H1 (cell line): ENCODE measurements around the gene MYO15B. TPM values are rescaled to one million over a fixed set of nuclear protein-coding genes. Genes with fewer than 3 reads are reported as not detected.

Source experiments
- CTCF ChIA-PET: fragments of 300-600 bp; sonication (Branson Sonifier 250); formaldehyde crosslinking; loops from one replicate; lab custom pipeline; 2021; ENCODE audit not compliant: partially characterized antibody; lab: Charles Lee
- POLR2A ChIA-PET: fragments of 300-600 bp; sonication (Branson Sonifier 250); formaldehyde crosslinking; loops from one replicate; lab custom pipeline; 2021; ENCODE audit warnings: inconsistent platforms; ENCODE audit not compliant: partially characterized antibody; lab: Charles Lee
- DNase-seq, 2 experiments: peaks; one replicate each; pipeline versions ENCODE4 v3.0.0 to v3.0.0-alpha.2; 2010 to 2022; ENCODE audit warnings: low spot score in 2 of 2, low read depth in 1 of 2, mixed read lengths in 1 of 2
- FAIRE-seq: peaks from 2 replicates; lab custom pipeline; 2011; peaks lifted over from hg19 to GRCh38; lab: Jason Lieb, UNC
- H2AFZ ChIP-seq: 2 replicates; pipeline ENCODE4 v1.8.1; 2012; ENCODE audit warnings: low read length, inconsistent platforms
- H2AK5ac ChIP-seq: 2 replicates; pipeline ENCODE4 v1.6.1; 2013; ENCODE audit warnings: low read depth, low read length
- H2BK120ac ChIP-seq: replicated peaks from 2 replicates; pipeline ENCODE3; 2013; ENCODE audit warnings: low read depth, low read length, inconsistent platforms
- H2BK12ac ChIP-seq: 2 replicates; pipeline ENCODE4 v1.6.1; 2013; ENCODE audit warnings: low read depth, low read length
- H2BK15ac ChIP-seq: 2 replicates; pipeline ENCODE4 v1.6.1; 2013; ENCODE audit warnings: low read length
- H2BK20ac ChIP-seq: 2 replicates; pipeline ENCODE4 v1.6.1; 2013; ENCODE audit warnings: low read length
- H2BK5ac ChIP-seq: 2 replicates; pipeline ENCODE4 v1.6.1; 2013; ENCODE audit warnings: low read depth, low read length
- H3K14ac ChIP-seq: 2 replicates; pipeline ENCODE4 v1.6.1; 2013; ENCODE audit warnings: inconsistent platforms; ENCODE audit not compliant: insufficient read length
- H3K18ac ChIP-seq: 2 replicates; pipeline ENCODE4 v1.6.1; 2013; ENCODE audit warnings: low read length; ENCODE audit errors: extremely low read depth
- H3K23ac ChIP-seq: 2 replicates; pipeline ENCODE4 v1.6.1; 2013; ENCODE audit warnings: inconsistent platforms; ENCODE audit not compliant: insufficient read length
- H3K23me2 ChIP-seq: 2 replicates; pipeline ENCODE4 v1.6.1; 2013; ENCODE audit warnings: low read depth, low read length
- H3K27ac ChIP-seq: 2 replicates; pipeline ENCODE4 v1.6.1; 2011; ENCODE audit warnings: low read depth, low read length, inconsistent platforms
- H3K27me3 ChIP-seq, 4 experiments: replicated peaks in 1 of 4; 1 replicate in 1 of 4; 2 replicates in 3 of 4; pipeline versions ENCODE4 v1.6.1 to v1.8.1; 2011 to 2013; ENCODE audit warnings: low read length in 3 of 4, mild to moderate bottlenecking in 3 of 4, inconsistent platforms in 2 of 4, mixed read lengths in 2 of 4, moderate library complexity in 1 of 4; ENCODE audit not compliant: control insufficient read depth in 3 of 4, insufficient read depth in 3 of 4; ENCODE audit errors: extremely low read depth in 1 of 4
- H3K36me3 ChIP-seq, 4 experiments: 2 replicates each; pipeline versions ENCODE4 v1.6.1 to v1.8.1; 2011 to 2013; ENCODE audit warnings: mild to moderate bottlenecking in 4 of 4, low read length in 3 of 4, moderate library complexity in 2 of 4, control low read depth in 1 of 4, inconsistent platforms in 1 of 4; ENCODE audit not compliant: insufficient read depth in 4 of 4, control insufficient read depth in 2 of 4
- H3K4ac ChIP-seq: replicated peaks from 2 replicates; pipeline ENCODE3; 2013; ENCODE audit warnings: low read length, low read depth, mixed read lengths, inconsistent platforms; ENCODE audit not compliant: insufficient read length
- H3K4me1 ChIP-seq, 4 experiments: replicated peaks in 1 of 4; 1 replicate in 1 of 4; 2 replicates in 3 of 4; pipeline versions ENCODE4 v1.6.1 to v1.8.1; 2011 to 2013; ENCODE audit warnings: low read length in 3 of 4, inconsistent platforms in 2 of 4, mixed read lengths in 1 of 4; ENCODE audit not compliant: insufficient read depth in 4 of 4, control insufficient read depth in 3 of 4
- H3K4me2 ChIP-seq, 2 experiments: 2 replicates each; pipeline versions ENCODE4 v1.6.1 to v1.8.1; 2011 to 2013; ENCODE audit warnings: low read depth in 2 of 2, low read length in 2 of 2, control low read depth in 1 of 2, inconsistent platforms in 1 of 2, mild to moderate bottlenecking in 1 of 2; ENCODE audit not compliant: insufficient read depth in 1 of 2
- H3K4me3 ChIP-seq, 4 experiments: fragments of 200-600, 300-600 bp in 1 of 4; sonication (generic), shearing (Covaris generic), sonication (Bioruptor Twin) in 1 of 4; 2 replicates each; pipeline versions ENCODE4 v1.5.1 to v1.8.1; 2011 to 2016; ENCODE audit warnings: low read length in 4 of 4, low read depth in 3 of 4, control low read depth in 2 of 4, inconsistent platforms in 2 of 4, mild to moderate bottlenecking in 2 of 4, mixed read lengths in 1 of 4, moderate library complexity in 1 of 4; ENCODE audit not compliant: insufficient read depth in 2 of 4; ENCODE audit errors: extremely low read depth in 1 of 4
- H3K56ac ChIP-seq: replicated peaks from 2 replicates; pipeline ENCODE3; 2013; ENCODE audit warnings: low read depth, mild to moderate bottlenecking, mixed read lengths, low read length, inconsistent platforms; ENCODE audit not compliant: insufficient read length
- H3K79me1 ChIP-seq: 2 replicates; pipeline ENCODE4 v1.6.1; 2013; ENCODE audit warnings: low read depth, low read length, control low read depth
- H3K79me2 ChIP-seq, 2 experiments: 2 replicates each; pipeline versions ENCODE4 v1.6.1 to v1.8.1; 2012 to 2013; ENCODE audit warnings: low read length in 2 of 2, mild to moderate bottlenecking in 2 of 2, inconsistent platforms in 1 of 2; ENCODE audit not compliant: insufficient read depth in 2 of 2, control insufficient read depth in 1 of 2
- H3K9ac ChIP-seq, 4 experiments: replicated peaks in 1 of 4; 1 replicate in 1 of 4; 2 replicates in 3 of 4; pipeline versions ENCODE4 v1.6.1 to v1.8.1; 2011 to 2013; ENCODE audit warnings: low read depth in 3 of 4, low read length in 3 of 4, control low read depth in 2 of 4, mild to moderate bottlenecking in 2 of 4, moderate library complexity in 2 of 4, inconsistent platforms in 1 of 4; ENCODE audit errors: extremely low read depth in 1 of 4
- H3K9me3 ChIP-seq, 2 experiments: 2 replicates each; pipeline versions ENCODE4 v1.6.1 to v1.8.1; 2012 to 2013; ENCODE audit warnings: mild to moderate bottlenecking in 2 of 2, moderate library complexity in 2 of 2, control low read depth in 1 of 2, inconsistent platforms in 1 of 2, low read depth in 1 of 2, low read length in 1 of 2, mixed read lengths in 1 of 2; ENCODE audit not compliant: insufficient read depth in 2 of 2
- H4K20me1 ChIP-seq, 2 experiments: replicated peaks in 1 of 2; 2 replicates each; pipeline versions ENCODE3 to v1.8.1; 2011 to 2013; ENCODE audit warnings: inconsistent platforms in 2 of 2, low read length in 2 of 2, mild to moderate bottlenecking in 1 of 2; ENCODE audit not compliant: insufficient read depth in 2 of 2, control insufficient read depth in 1 of 2
- H4K5ac ChIP-seq: 2 replicates; pipeline ENCODE4 v1.6.1; 2013; ENCODE audit warnings: low read length, low read depth, mixed read lengths, inconsistent platforms; ENCODE audit not compliant: insufficient read length
- H4K8ac ChIP-seq: 2 replicates; pipeline ENCODE4 v1.8.0; 2013; ENCODE audit warnings: mild to moderate bottlenecking, moderate library complexity, low read length, inconsistent platforms; ENCODE audit not compliant: insufficient read depth; ENCODE audit errors: extremely low read depth
- H4K91ac ChIP-seq: replicated peaks from 2 replicates; pipeline ENCODE3; 2013; ENCODE audit warnings: low read length, mixed read lengths, inconsistent platforms; ENCODE audit not compliant: insufficient read length
- CBX5 ChIP-seq: fragments of 300-800, 300-1000 bp; sonication (generic); IDR thresholded peaks from 2 replicates; pipeline ENCODE4 v1.7.1; 2016; ENCODE audit warnings: antibody characterized with exemption, low read length, low read depth
- HDAC6 ChIP-seq: IDR thresholded peaks from one replicate; pipeline ENCODE4 v1.7.1; 2012; ENCODE audit warnings: low read depth, mild to moderate bottlenecking, inconsistent platforms, low read length, moderate library complexity
- JUN ChIP-seq: IDR thresholded peaks from 2 replicates; pipeline ENCODE4 v1.6.1; 2011; ENCODE audit warnings: low read depth, mild to moderate bottlenecking, improper control_type of control experiment, low read length
- KDM1A ChIP-seq: fragments of 200-600, 300-600 bp; sonication (generic); IDR thresholded peaks from 2 replicates; pipeline ENCODE4 v1.7.1; 2016; ENCODE audit warnings: mild to moderate bottlenecking, low read length, borderline replicate concordance
- NANOG ChIP-seq: IDR thresholded peaks from 2 replicates; pipeline ENCODE4 v1.6.1; 2011; ENCODE audit warnings: low read length, low read depth, mild to moderate bottlenecking, inconsistent platforms; ENCODE audit not compliant: insufficient read depth, poor library complexity, severe bottlenecking
- RAD21 ChIP-seq, 2 experiments: IDR thresholded peaks in 1 of 2; conservative IDR thresholded peaks in 1 of 2; 2 replicates each; pipeline ENCODE4 v1.6.1; 2011; ENCODE audit warnings: low read depth in 2 of 2, low read length in 2 of 2, improper control_type of control experiment in 1 of 2, inconsistent platforms in 1 of 2, mild to moderate bottlenecking in 1 of 2, moderate library complexity in 1 of 2
- SIN3A ChIP-seq, 2 experiments: IDR thresholded peaks in 1 of 2; conservative IDR thresholded peaks in 1 of 2; 2 replicates each; pipeline ENCODE4 v1.6.1; 2011 to 2012; ENCODE audit warnings: low read length in 2 of 2, improper control_type of control experiment in 1 of 2, low read depth in 1 of 2, mild to moderate bottlenecking in 1 of 2
- SP1 ChIP-seq: IDR thresholded peaks from 2 replicates; pipeline ENCODE4 v1.6.1; 2011; ENCODE audit warnings: low read depth, low read length
- TEAD4 ChIP-seq: IDR thresholded peaks from 2 replicates; pipeline ENCODE4 v1.6.1; 2012; ENCODE audit warnings: low read depth, low read length, inconsistent platforms, mixed read lengths
- WGBS, 2 experiments: shearing (Covaris generic) in 1 of 2; methylation state at CpG; one replicate each; pipeline versions ENCODE4 v1.1.6 to v1.1.7; 2013 to 2015; ENCODE audit warnings: low lambda C conversion rate in 2 of 2, mixed read lengths in 2 of 2, inconsistent platforms in 1 of 2, low coverage in 1 of 2, missing lambda C conversion rate in 1 of 2; ENCODE audit not compliant: insufficient replicate concordance in 2 of 2, insufficient coverage in 1 of 2, insufficient read length in 1 of 2; ENCODE audit errors: extremely low coverage in 1 of 2, missing lambda C conversion rate in 1 of 2; 5-methylcytosine and 5-hydroxymethylcytosine counted together
- polyA plus RNA-seq, 7 experiments: library from polyadenylated mRNA; depleted of rRNA in 3 of 7; stranded (reverse) in 5 of 7; unstranded in 2 of 7; fragments of >200 nt in 5 of 7; fragments of 200-250 nt in 2 of 7; gene quantifications; 1 replicate in 5 of 7; 2 replicates in 1 of 7; 4 replicates in 1 of 7; pipeline versions ENCODE4 v1.2.1 to v1.2.3, GENCODE V29; 2011 to 2013; ENCODE audit warnings: missing spikeins in 2 of 7, mixed read lengths in 2 of 7
- total RNA-seq: library from RNA; stranded (reverse); fragmentation: NEBNext Ultra II Directional; extraction: Animal tissue kit (Norgen Biotek cat#: 25700); gene quantifications from 2 replicates; pipeline ENCODE4 v1.2.1, GENCODE V29; 2021
- TF ChIP-seq, protein P1 (sequence below): IDR thresholded peaks from 2 replicates; pipeline ENCODE4 v1.6.1; 2011; ENCODE audit warnings: low read length, improper control_type of control experiment
- TF ChIP-seq, protein P2 (sequence below): IDR thresholded peaks from 2 replicates; pipeline ENCODE4 v1.6.1; 2012; ENCODE audit warnings: inconsistent platforms

The MYO15B gene
- total and polyA plus RNA-seq, 2 of the 8 experiments (the other 6 are each of a cell fraction or from before 2014, with no cell fraction given): 7.1 to 11.2 TPM

DNA sequence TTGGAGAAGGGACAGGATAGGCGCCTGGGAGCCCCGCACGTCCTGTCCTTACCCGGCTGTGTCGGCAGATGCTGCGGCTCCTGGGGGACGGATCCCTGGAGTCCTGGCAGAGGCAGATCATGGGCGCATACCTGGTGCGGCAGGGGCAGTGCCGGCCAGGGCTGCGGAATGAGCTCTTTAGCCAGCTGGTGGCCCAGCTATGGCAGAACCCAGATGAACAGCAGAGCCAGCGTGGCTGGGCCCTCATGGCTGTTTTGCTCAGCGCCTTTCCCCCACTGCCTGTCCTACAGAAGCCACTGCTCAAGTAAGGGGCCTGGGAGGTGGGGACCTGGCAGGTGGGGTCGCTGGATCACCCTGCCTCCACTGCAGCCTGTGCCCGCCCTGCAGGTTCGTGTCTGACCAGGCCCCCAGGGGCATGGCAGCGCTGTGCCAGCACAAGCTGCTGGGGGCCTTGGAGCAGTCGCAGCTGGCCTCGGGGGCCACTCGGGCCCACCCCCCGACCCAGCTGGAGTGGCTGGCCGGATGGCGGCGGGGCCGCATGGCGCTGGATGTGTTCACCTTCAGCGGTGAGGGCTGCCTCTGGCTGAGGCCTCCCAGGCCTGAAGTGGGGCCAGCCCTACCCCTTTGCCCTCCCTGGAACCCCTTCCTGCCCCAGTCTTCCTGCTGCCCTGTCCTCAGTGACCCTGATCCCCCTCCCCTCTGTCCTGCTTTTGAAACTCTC, 25.5 kb downstream of the MYO15B start:
- no peaks in the 10 kb centered on the region for H3K79me1 ChIP-seq
- no peak overlapping the region for H4K91ac ChIP-seq
- H3K18ac ChIP-seq: no peak overlapping the region
- no peak overlapping the region for H2AFZ ChIP-seq
- no peak overlapping the region for H2AK5ac ChIP-seq
- no peak overlapping the region for H4K5ac ChIP-seq
- 86% methylated on average over 16 of the region's 27 CpGs; no CpG with 5 or more reads in 1 of the 2 experiments for WGBS, 2 experiments
- ChIA-PET POLR2A (interaction anchor here (5.2 kb wide), 1 partner anchor 11 kb away, joined by 19 read pairs; no protein-coding TSS in a partner anchor), CTCF (interaction anchor here (1.0 to 59.2 kb wide), 8 partner anchors 7 to 140 kb away, joined by 3 to 2200 read pairs (median 10); partner anchors contain the start of genes RECQL5, SAP30BP and SMIM5)
- H4K8ac ChIP-seq: no peak overlapping the region
- H3K4me3 ChIP-seq: no peak overlapping the region
- no peaks in the 10 kb centered on the region for H3K23me2 ChIP-seq
- H3K4ac ChIP-seq: no peak overlapping the region
- H3K79me2 ChIP-seq: no peaks in the 10 kb centered on the region
- no peak overlapping the region for H2BK12ac ChIP-seq
- H3K27ac ChIP-seq: no peak overlapping the region
- no peaks in the 10 kb centered on the region for H3K9me3 ChIP-seq
- no peak overlapping the region for H2BK120ac ChIP-seq
- DNase-seq: no peak
- no peaks in the 10 kb centered on the region for H4K20me1 ChIP-seq
- H3K36me3 ChIP-seq: no peaks in the 10 kb centered on the region
- FAIRE-seq: no peak
- H3K27me3 ChIP-seq: no peaks in the 10 kb centered on the region
- no peak overlapping the region for H3K4me2 ChIP-seq
- H3K4me1 ChIP-seq: no peaks in the 10 kb centered on the region
- H2BK20ac ChIP-seq: no peak overlapping the region
- H3K14ac ChIP-seq: no peak overlapping the region
- H3K56ac ChIP-seq: no peak overlapping the region
- H3K9ac ChIP-seq: no peak overlapping the region
- H3K23ac ChIP-seq: no peak overlapping the region
- no peak overlapping the region for H2BK5ac ChIP-seq
- no peak overlapping the region for H2BK15ac ChIP-seq
- TF ChIP-seq RAD21 (IDR thresholded peaks at IDR 0.05 in 1 of 2, conservative IDR thresholded peaks at IDR 0.05 in 1 of 2; ENCODE audit: low read depth in 2 of 2, low read length in 2 of 2) (no peak), HDAC6 (no peak), KDM1A (no peak), JUN (no peak), TEAD4 (no peak), SP1 (no peak), SIN3A (conservative IDR thresholded peaks at IDR 0.05 in 1 of 2, IDR thresholded peaks at IDR 0.05 in 1 of 2; ENCODE audit: low read depth in 1 of 2, low read length in 2 of 2) (no peak), NANOG (no peak), CBX5 (no peak)
- TF ChIP-seq, protein P1, sequence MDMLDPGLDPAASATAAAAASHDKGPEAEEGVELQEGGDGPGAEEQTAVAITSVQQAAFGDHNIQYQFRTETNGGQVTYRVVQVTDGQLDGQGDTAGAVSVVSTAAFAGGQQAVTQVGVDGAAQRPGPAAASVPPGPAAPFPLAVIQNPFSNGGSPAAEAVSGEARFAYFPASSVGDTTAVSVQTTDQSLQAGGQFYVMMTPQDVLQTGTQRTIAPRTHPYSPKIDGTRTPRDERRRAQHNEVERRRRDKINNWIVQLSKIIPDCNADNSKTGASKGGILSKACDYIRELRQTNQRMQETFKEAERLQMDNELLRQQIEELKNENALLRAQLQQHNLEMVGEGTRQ: no peak
- TF ChIP-seq, protein P2, sequence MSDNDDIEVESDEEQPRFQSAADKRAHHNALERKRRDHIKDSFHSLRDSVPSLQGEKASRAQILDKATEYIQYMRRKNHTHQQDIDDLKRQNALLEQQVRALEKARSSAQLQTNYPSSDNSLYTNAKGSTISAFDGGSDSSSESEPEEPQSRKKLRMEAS: no peak
